ENCODE measurements around the gene CADPS. TPM values are rescaled to one million over a fixed set of nuclear protein-coding genes. Genes with fewer than 3 reads are reported as not detected.

Gene CADPS
- total RNA-seq, 4 donors from 2014 or later = 0.82 to 13.2 TPM; not detected in 2

- no peak for DNase-seq
- Histone ChIP-seq H3K4me3 (no peak overlapping the region), H3K27me3 (no peaks in the 10 kb centered on the region), H3K4me1 (no peaks in the 10 kb centered on the region), H3K9me3 (no peaks in the 10 kb centered on the region), H3K36me3 (no peaks in the 10 kb centered on the region), H3K27ac (no peak overlapping the region)
- TF ChIP-seq, protein P1, sequence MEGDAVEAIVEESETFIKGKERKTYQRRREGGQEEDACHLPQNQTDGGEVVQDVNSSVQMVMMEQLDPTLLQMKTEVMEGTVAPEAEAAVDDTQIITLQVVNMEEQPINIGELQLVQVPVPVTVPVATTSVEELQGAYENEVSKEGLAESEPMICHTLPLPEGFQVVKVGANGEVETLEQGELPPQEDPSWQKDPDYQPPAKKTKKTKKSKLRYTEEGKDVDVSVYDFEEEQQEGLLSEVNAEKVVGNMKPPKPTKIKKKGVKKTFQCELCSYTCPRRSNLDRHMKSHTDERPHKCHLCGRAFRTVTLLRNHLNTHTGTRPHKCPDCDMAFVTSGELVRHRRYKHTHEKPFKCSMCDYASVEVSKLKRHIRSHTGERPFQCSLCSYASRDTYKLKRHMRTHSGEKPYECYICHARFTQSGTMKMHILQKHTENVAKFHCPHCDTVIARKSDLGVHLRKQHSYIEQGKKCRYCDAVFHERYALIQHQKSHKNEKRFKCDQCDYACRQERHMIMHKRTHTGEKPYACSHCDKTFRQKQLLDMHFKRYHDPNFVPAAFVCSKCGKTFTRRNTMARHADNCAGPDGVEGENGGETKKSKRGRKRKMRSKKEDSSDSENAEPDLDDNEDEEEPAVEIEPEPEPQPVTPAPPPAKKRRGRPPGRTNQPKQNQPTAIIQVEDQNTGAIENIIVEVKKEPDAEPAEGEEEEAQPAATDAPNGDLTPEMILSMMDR (IDR thresholded peaks at IDR 0.05) = no peak
- TF ChIP-seq POLR2A (IDR thresholded peaks at IDR 0.05) = no peak
- intact Hi-C loops (cut with DNase I; ENCODE audit: low total_unique reads) = no loop called here
These were observed 188.5 kb downstream of the CADPS start for GRCh38 chr3:62686503-62687294.

- H3K36me3 ChIP-seq = no peaks in the 10 kb centered on the region
- H3K27ac ChIP-seq = no peak overlapping the region
- intact Hi-C loops (cut with DNase I; ENCODE audit: low total_unique reads) = no loop called here
- no peak overlapping the region for H3K4me3 ChIP-seq
- TF ChIP-seq POLR2A (IDR thresholded peaks at IDR 0.05) = no peak
- TF ChIP-seq, protein P1 (IDR thresholded peaks at IDR 0.05) = no peak
- no peaks in the 10 kb centered on the region for H3K27me3 ChIP-seq
- no peaks in the 10 kb centered on the region for H3K4me1 ChIP-seq
- DNase-seq = no peak
- no peaks in the 10 kb centered on the region for H3K9me3 ChIP-seq
These were observed 192.4 kb downstream of the CADPS start for GRCh38 chr3:62682826-62683225.

GRCh38 chr3:62679988-62680387, 195.2 kb downstream of the CADPS start:
- intact Hi-C loops (cut with DNase I; ENCODE audit: low total_unique reads) = no loop called here
- H3K9me3 ChIP-seq = no peaks in the 10 kb centered on the region

GRCh38 chr3:62678841-62679240, 196.4 kb downstream of the CADPS start:
- no peak for DNase-seq
- Histone ChIP-seq H3K27me3 (no peaks in the 10 kb centered on the region), H3K4me3 (no peak overlapping the region), H3K27ac (no peak overlapping the region), H3K4me1 (no peaks in the 10 kb centered on the region), H3K36me3 (no peaks in the 10 kb centered on the region), H3K9me3 (no peaks in the 10 kb centered on the region)
- TF ChIP-seq, protein P1 (IDR thresholded peaks at IDR 0.05) = no peak
- no peak for TF ChIP-seq POLR2A (IDR thresholded peaks at IDR 0.05)
- intact Hi-C loops (cut with DNase I; ENCODE audit: low total_unique reads) = no loop called here

More at GRCh38 chr3:62679988-62680387, 195.2 kb downstream of the CADPS start:
- H3K27me3 ChIP-seq = no peaks in the 10 kb centered on the region
- H3K4me1 ChIP-seq = no peaks in the 10 kb centered on the region
- no peak overlapping the region for H3K4me3 ChIP-seq
- H3K36me3 ChIP-seq = no peaks in the 10 kb centered on the region
- no peak for TF ChIP-seq POLR2A (IDR thresholded peaks at IDR 0.05)
- TF ChIP-seq, protein P1 (IDR thresholded peaks at IDR 0.05) = no peak
- H3K27ac ChIP-seq = no peak overlapping the region
- no peak for DNase-seq

DNA sequence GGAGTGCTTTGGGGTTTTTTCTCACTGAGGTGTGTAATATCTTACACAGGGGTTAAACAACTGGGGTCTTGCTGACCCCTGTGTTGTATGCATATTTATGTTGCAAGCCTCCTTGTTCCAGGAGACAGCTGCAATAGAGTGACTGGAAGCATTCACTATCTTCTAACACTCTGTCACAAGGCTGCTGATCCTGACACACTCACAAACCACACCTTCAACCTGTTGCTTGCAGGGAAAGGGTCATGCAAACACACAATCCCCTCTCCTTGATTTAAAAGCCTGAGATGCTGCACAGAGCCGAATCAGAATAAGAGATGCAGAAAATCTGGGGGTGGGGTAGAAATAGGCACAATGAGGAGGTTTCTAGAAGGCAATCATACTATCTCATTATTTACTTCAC, 197.3 kb downstream of the CADPS start:
- no peak overlapping the region for H3K4me3 ChIP-seq
- DNase-seq = no peak
- no peaks in the 10 kb centered on the region for H3K27me3 ChIP-seq
- H3K9me3 ChIP-seq = no peaks in the 10 kb centered on the region
- H3K4me1 ChIP-seq = no peaks in the 10 kb centered on the region
- no peak overlapping the region for H3K27ac ChIP-seq
- H3K36me3 ChIP-seq = no peaks in the 10 kb centered on the region
- TF ChIP-seq, protein P1 (IDR thresholded peaks at IDR 0.05) = no peak
- no peak for TF ChIP-seq POLR2A (IDR thresholded peaks at IDR 0.05)
- intact Hi-C loops (cut with DNase I; ENCODE audit: low total_unique reads) = no loop called here
